ENCODE measurements around the gene WRNIP1.

WRNIP1 gene

GRCh38 chr6:2823104-2823850 lies 58.1 kb downstream of the WRNIP1 start:
- no peaks in the 10 kb centered on the region for H3K27me3 ChIP-seq (ENCODE audit: insufficient read depth, low read depth, severe bottlenecking)
- no peak overlapping the region for H3K27ac ChIP-seq
- no peaks in the 10 kb centered on the region for H3K9me3 ChIP-seq (ENCODE audit: severe bottlenecking)
- no peak overlapping the region for H3K4me3 ChIP-seq (ENCODE audit: low read depth, low read length)
- TF ChIP-seq, protein P1, sequence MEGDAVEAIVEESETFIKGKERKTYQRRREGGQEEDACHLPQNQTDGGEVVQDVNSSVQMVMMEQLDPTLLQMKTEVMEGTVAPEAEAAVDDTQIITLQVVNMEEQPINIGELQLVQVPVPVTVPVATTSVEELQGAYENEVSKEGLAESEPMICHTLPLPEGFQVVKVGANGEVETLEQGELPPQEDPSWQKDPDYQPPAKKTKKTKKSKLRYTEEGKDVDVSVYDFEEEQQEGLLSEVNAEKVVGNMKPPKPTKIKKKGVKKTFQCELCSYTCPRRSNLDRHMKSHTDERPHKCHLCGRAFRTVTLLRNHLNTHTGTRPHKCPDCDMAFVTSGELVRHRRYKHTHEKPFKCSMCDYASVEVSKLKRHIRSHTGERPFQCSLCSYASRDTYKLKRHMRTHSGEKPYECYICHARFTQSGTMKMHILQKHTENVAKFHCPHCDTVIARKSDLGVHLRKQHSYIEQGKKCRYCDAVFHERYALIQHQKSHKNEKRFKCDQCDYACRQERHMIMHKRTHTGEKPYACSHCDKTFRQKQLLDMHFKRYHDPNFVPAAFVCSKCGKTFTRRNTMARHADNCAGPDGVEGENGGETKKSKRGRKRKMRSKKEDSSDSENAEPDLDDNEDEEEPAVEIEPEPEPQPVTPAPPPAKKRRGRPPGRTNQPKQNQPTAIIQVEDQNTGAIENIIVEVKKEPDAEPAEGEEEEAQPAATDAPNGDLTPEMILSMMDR (IDR thresholded peaks at IDR 0.05; ENCODE audit: low read depth, low read length): no peak
- no peak for DNase-seq
- H3K36me3 ChIP-seq: no peaks in the 10 kb centered on the region

DNA sequence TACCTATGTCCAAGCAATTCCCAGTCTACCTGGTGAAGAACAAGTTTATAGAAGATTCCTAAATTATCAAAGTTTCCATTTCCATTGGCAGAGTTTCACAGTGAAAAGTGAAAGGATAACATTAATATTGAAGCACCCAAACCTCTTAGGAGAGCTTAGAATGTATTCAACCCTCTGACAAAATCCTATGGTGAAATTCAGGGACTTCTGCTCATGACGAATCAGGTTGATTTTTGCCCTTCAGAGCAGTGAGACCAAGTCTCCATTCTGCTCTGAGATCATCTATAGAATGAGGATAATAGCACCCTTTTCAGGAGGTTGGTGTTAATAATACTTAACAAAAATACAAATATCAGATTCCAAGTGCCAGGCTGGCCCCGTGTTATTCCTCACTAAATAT lies 60.9 kb downstream of the WRNIP1 start:
- TF ChIP-seq, protein P1 (IDR thresholded peaks at IDR 0.05; ENCODE audit: low read depth, low read length): no peak
- no peak for DNase-seq
- no peak overlapping the region for H3K4me3 ChIP-seq (ENCODE audit: low read depth, low read length)
- H3K27me3 ChIP-seq (ENCODE audit: insufficient read depth, low read depth, severe bottlenecking): no peaks in the 10 kb centered on the region
- no peaks in the 10 kb centered on the region for H3K9me3 ChIP-seq (ENCODE audit: severe bottlenecking)
- no peaks in the 10 kb centered on the region for H3K36me3 ChIP-seq
- H3K27ac ChIP-seq: no peak overlapping the region

- H3K9me3 ChIP-seq (ENCODE audit: severe bottlenecking): no peaks in the 10 kb centered on the region
- H3K4me3 ChIP-seq (ENCODE audit: low read depth, low read length): no peak overlapping the region
- TF ChIP-seq, protein P1 (IDR thresholded peaks at IDR 0.05; ENCODE audit: low read depth, low read length): no peak
- no peak overlapping the region for H3K27ac ChIP-seq
- no peaks in the 10 kb centered on the region for H3K36me3 ChIP-seq
- no peaks in the 10 kb centered on the region for H3K27me3 ChIP-seq (ENCODE audit: insufficient read depth, low read depth, severe bottlenecking)
- no peak for DNase-seq
Measured at GRCh38 chr6:2827142-2827541, 61.9 kb downstream of the WRNIP1 start.

DNA sequence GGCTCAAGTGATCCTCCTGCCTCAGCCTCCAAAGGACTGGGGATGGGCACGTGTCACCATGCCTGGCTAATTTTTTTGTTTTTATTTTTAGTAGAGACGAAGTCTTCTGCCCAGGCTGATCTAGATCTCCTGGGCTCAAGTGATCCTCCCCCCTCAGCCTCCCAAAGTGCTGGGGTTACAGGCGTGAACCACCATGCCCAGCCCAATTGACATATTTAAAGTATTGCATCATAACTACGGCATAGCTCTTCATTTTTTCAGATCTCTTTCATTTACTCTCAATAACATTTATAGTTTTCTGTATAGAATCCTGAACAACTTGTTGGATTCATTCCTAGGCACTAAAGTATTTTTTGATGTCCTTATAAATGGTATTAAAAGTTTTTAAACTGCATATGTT lies 63.4 kb downstream of the WRNIP1 start:
- H3K27me3 ChIP-seq (ENCODE audit: insufficient read depth, low read depth, severe bottlenecking): no peaks in the 10 kb centered on the region
- DNase-seq: no peak
- TF ChIP-seq, protein P1 (IDR thresholded peaks at IDR 0.05; ENCODE audit: low read depth, low read length): no peak
- no peaks in the 10 kb centered on the region for H3K9me3 ChIP-seq (ENCODE audit: severe bottlenecking)
- H3K4me3 ChIP-seq (ENCODE audit: low read depth, low read length): no peak overlapping the region
- H3K27ac ChIP-seq: no peak overlapping the region
- H3K36me3 ChIP-seq: peaks cover under 1% of the 10 kb centered on the region; the same call in 1 of the 2 replicates

DNA sequence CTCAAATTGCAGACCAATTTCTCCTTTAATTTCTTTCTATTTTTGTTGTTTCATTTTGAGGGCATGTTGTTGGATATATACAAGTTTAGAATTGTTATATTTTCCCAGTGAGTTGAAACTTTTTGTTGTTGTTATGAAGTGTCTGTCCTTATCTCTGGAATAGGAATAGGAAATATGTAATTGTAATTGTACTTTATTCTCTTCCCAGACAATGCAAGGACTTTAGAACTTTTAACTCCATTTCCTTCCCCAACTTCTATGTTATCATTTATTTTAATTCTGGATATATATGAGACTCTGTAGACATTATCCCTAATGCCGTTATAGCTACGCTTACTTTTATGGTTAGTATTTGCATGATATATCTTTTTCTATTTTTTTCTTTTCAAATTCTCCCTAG lies 64.1 kb downstream of the WRNIP1 start:
- TF ChIP-seq, protein P1 (IDR thresholded peaks at IDR 0.05; ENCODE audit: low read depth, low read length): no peak
- H3K27me3 ChIP-seq (ENCODE audit: insufficient read depth, low read depth, severe bottlenecking): no peaks in the 10 kb centered on the region
- H3K36me3 ChIP-seq: peaks cover 4% of the 10 kb centered on the region; the same call in 1 of the 2 replicates
- H3K9me3 ChIP-seq (ENCODE audit: severe bottlenecking): no peaks in the 10 kb centered on the region
- H3K27ac ChIP-seq: no peak overlapping the region
- no peak for DNase-seq
- no peak overlapping the region for H3K4me3 ChIP-seq (ENCODE audit: low read depth, low read length)

DNA sequence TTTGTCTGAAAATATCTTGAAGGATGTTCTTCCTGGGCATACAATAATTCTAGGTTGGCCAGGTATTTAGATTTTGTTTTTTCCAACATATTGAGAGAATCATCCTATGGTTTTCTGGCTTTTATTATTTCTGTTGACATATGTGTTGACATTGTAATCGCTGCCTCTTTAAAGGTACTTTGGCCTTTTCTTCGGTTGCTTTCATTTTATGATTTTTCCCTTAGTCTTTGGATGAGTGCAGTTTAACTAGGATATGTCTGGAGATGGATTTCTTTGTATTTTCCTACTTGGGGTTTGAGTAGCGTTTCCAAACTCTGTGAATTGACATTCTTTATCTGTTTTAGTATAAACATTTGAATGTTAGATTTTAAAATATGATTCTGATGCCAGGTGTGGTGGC lies 65.0 kb downstream of the WRNIP1 start:
- no peaks in the 10 kb centered on the region for H3K9me3 ChIP-seq (ENCODE audit: severe bottlenecking)
- TF ChIP-seq, protein P1 (IDR thresholded peaks at IDR 0.05; ENCODE audit: low read depth, low read length): no peak

More for the DNA sequence above, 65.0 kb downstream of the WRNIP1 start:
- Histone ChIP-seq H3K36me3 (peaks cover 12% of the 10 kb centered on the region), H3K27ac (no peak overlapping the region), H3K4me3 (ENCODE audit: low read depth, low read length) (no peak overlapping the region), H3K27me3 (ENCODE audit: insufficient read depth, low read depth, severe bottlenecking) (no peaks in the 10 kb centered on the region)
- no peak for DNase-seq

Measured in WERI-Rb-1 (cell line).